Sciatic nerve (tissue), 2 donors: ENCODE measurements around the gene SMARCB1. TPM values are rescaled to one million over a fixed set of nuclear protein-coding genes. Genes with fewer than 3 reads are reported as not detected.

Experiments
- ATAC-seq: fragments of 200-7000 bp; cut with Tn5 transposase; one replicate; pipeline ENCODE4 v1.9.1; 2020; ENCODE audit warnings: mild to moderate bottlenecking, moderate library complexity
- DNase-seq: peaks from one replicate; pipeline ENCODE4 v3.0.0-alpha.2; 2020; ENCODE audit warnings: low spot score
- intact Hi-C: fragments of 100-400 bp; cut with DNase I; formaldehyde crosslinking; loops from one replicate; pipeline ENCODE4 v1.14.2; 2022
- total RNA-seq: library from RNA; stranded (reverse); fragmentation: NEBNext Ultra II Directional; extraction: Animal tissue kit (Norgen Biotek cat#: 25700); gene quantifications from one replicate; pipeline ENCODE4 v1.2.1, GENCODE V29; 2021
- donor health status: DM: no; HTN: no; CAD: no.
- donor health status: DM: no; HTN: no; CAD: no.

Gene SMARCB1
- total RNA-seq, 1 donor from 2014 or later: 56.2 TPM

GRCh38 chr22:23756891-23757290 lies 29.9 kb upstream of the SMARCB1 start:
- intact Hi-C loops: no loop called here
- ATAC-seq: no peak
- no peak for DNase-seq

- ATAC-seq: no peak
- intact Hi-C loops: no loop called here
- DNase-seq: no peak
Measured at GRCh38 chr22:23759566-23759965, 27.2 kb upstream of the SMARCB1 start.

DNA sequence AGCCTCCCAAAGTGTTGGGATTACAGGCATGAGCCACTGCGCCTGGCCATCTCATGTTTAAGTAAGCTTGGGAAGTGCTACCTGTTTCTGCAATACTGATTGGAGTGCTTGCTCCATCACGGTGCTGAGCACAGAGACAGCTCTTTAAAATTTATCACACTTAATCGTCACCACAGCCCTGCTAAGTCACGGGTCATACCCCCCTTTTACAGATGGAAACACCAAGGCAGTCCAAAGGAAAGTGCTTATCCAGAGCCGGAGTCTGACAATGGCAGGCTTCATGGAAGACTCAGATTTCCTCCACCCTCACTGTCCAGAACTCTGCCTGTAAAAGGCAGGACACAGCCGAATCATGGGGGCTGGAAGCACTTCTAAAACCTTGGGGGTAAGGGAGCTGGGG lies 26.7 kb upstream of the SMARCB1 start:
- no peak for DNase-seq
- ATAC-seq: no peak
- intact Hi-C loops: no loop called here

DNA sequence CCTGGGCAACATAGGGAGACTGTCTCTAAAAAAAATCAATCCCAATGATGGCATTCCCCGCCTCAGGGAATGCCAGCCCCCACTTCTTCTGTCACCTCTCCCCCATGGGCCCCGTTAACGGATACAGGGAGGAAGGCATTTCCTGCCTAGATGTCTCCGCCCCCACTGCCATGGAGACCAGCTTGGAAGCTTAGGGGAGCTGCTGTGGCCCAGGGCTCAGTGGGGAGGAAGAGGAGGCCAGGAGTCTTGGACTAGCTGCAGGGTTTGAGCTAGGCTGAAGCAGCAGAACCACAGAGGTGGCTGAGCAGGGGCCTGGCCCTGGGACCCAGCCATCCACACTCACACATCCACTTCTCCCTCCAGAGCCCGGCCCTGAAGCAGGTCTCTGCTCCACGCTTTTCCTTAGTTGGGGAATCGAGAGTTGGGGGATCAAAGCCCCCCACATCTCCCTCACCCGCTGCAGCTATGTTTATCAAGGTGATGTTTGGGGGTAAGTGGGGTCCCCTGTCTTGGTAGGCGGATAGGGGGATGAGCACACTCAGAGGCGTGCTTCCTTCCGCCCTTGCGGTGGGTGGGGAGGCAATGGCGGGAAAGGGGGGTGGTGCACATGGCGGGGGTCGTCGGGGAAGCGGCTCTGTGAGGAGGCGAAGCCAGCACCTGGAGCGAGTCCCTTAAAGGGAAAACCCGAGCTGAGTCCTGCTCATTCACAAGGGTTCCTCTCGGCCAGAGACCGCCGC lies 23.8 kb upstream of the SMARCB1 start, which contains the start of gene C22orf15:
C22orf15 (plus strand) TSS at position 149 of the 737 bp plus-strand sequence; CDS start at position 466, 317 bp downstream.
- DNase-seq: no peak
- no peak for ATAC-seq
- intact Hi-C loops: no loop called here

- intact Hi-C loops: no loop called here
- DNase-seq: peak; percentile 68
- no peak for ATAC-seq
Measured at GRCh38 chr22:23763579-23763945, 23.2 kb upstream of the SMARCB1 start.

DNA sequence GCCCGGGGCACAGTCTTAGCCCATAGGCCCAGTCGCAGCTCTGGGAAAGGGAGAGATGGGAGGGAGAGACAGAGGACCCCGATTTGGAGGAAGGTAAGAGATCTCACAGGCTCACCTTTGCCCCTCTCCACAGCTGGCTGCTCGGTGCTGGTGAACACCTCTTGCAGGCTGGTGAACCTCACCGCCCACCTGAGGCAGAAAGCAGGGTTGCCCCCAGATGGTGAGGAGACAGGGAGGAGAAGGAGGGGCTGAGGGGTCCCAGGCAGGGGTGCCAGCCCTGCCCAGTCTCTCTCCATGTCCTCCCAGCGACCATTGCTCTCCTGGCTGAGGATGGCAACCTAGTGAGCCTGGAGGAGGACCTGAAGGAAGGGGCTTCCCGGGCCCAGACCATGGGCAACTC lies 22.8 kb upstream of the SMARCB1 start:
- ATAC-seq: no peak
- intact Hi-C loops: no loop called here
- no peak for DNase-seq

DNA sequence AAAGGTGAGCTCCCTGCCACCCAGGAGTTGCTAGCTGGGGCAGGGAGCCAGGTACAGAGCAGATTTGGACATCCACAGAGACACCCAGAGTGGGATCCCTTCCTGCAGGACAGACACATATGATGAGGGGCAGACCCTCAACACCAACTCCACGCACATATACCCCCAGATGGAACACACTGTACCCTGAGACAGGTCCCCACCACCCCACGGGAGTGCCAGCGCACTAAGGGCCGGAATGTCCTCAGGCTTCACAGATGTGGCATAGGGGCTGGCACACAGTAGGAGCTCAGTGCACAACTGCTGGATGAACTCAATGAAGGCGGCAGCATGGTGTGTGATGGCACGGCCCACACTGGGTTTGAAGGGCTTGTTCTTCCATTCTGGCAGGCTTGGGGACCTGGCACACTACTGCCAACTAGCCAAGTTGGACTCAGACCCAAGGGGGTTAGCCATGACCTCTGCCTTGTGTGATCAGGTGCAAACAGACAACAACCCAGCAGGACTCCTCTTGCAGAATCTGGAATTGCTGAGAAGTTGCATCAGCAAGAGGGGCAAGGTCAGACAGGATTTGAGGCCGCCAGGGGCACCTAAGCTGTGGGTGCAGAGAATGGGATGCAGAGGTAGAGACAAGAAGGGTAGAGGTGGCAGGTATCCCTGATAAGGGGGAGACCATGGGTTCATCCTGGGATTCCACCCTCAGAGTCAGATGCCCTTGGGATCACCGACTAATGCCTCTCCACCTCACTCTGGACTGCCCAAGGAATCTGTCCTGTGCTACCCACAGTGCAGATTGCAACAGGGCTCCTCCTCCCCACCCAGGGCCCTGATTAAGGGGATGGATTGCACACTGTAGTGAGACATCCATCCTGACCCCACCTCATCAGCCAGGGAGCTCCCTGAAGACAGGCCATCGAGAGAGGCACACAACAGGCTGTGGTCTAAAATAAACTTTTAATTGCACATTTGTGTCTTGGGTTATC lies 21.6 kb upstream of the SMARCB1 start:
- ATAC-seq: no peak
- intact Hi-C loops: loop anchor here (5.0 kb wide), 1 partner anchor 82 kb away; no protein-coding TSS in a partner anchor
- no peak for DNase-seq

DNA sequence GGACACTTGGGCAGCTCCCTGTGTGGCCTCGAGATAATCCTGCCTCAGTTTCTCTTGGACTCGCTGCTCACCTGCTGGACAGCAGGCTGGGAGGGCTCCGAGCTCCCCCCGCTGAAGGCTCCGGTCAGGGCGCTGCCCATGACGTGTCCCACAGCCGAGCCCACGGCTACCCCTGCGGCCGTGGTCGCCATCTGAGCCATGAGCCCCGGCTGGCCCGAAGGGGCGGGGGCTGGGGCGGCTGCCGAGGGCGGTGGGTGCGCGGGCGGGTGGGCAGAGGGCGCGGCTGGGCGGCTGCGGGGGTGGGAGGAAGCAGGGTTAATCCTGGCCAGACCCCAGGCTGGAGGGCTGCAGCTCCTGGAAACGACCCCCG lies 19.5 kb upstream of the SMARCB1 start:
- DNase-seq (no peak), ATAC-seq (no peak)
- intact Hi-C loops: loop anchor here (5.0 kb wide), 1 partner anchor 80 kb away; no protein-coding TSS in a partner anchor

GRCh38 chr22:23767673-23768548 lies 18.9 kb upstream of the SMARCB1 start, which contains the start of gene CHCHD10:
Gene CHCHD10, minus strand, starts transcription at chr22:23767972. Its CDS starts 98 bp downstream, at chr22:23767874.
- ATAC-seq (peak; percentile 86), DNase-seq (peak; percentile 93)
- intact Hi-C loops: loop anchor here (5.0 kb wide), 1 partner anchor 79 kb away; no protein-coding TSS in a partner anchor

DNA sequence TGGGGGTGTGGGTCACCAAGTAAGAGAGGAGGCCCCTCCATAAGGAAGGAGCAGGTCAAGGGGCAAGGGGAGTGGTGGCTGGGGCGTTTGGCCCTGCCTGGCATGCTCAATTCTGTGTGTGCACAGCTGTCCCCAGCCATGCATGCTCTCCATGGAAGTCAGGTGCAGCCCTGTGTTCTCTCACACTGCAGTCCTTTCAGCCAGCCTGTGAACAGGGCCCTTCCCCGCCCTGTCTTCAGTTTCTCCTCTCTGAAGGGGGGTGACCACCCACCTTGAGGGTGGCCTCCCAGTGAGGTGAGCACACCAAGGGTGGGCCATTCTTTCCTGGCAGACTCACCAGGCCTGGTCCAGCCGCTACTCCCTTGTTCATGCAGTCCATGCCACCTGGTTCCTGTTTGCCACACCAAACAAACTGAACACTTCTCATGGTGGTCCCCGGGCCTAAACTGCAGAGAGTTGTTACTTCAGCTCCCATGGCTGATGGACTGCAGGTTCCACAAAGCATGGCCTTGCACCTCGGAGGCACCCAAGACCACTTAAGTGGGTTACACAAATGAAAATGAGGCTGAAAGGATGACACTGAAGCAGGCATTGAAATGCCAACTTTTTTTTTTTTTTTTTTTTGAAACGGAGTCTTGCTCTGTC lies 17.3 kb upstream of the SMARCB1 start:
- intact Hi-C loops: loop anchor here (5.0 kb wide), 1 partner anchor 78 kb away; no protein-coding TSS in a partner anchor
- ATAC-seq (no peak), DNase-seq (no peak)

DNA sequence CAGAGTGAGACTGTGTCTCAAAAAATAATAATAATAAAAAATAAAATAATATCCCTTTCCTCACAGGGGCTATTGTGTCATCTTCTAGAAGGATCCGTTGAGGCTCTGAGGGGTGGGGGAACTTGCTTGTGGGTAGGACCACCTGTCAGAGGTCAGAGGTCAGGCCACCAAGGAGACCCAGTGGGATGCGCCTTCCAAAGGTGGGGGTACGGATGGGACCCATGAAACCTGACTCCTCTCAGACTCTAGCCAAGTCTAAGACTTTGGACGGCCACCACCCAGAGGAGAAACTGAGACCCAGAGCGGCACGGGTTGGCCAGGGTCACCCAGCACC lies 14.5 kb upstream of the SMARCB1 start:
- no peak for DNase-seq
- intact Hi-C loops: no loop called here

DNA sequence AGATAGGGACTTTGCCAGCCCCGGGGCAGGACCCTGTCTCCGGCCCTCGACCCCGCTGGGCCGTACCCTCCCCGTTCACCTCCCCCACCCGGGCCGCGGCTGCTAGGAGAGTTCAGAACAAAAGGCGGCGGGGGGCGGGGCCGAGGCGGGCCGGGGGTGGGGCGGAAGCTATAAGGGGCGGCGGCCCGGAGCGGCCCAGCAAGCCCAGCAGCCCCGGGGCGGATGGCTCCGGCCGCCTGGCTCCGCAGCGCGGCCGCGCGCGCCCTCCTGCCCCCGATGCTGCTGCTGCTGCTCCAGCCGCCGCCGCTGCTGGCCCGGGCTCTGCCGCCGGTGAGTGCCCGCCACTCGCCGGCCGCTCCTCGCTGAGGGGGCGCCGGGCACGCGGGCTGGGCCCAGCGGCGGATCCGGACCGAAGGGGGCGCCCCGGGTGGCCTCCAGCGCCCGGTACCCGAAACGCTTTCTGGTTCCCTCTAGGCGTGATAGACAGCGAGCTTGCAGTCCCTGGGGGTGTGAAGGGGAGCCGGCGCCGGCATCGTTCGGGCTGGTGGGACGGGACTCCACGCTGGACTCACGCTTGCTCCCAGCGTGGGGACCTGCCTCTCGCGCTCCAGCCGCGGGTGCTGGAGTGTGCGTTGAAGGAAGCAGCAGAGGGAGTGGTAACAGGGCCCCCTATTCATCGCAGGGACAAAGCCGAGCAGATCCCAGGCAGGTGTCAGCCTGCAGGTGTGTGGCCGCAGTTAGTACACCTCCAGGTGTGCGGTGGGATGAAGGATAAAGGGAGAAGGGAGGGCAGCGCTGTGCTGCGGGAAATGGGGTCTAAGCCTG lies 13.9 kb upstream of the SMARCB1 start, which contains the start of gene MMP11:
MMP11 (plus strand) TSS at position 201 of the 825 bp plus-strand sequence; CDS start at position 223, 22 bp downstream.
- DNase-seq: peak; percentile 83
- peak; percentile 33 for ATAC-seq
- intact Hi-C loops: no loop called here

More for the DNA sequence above, 14.5 kb upstream of the SMARCB1 start:
- ATAC-seq: no peak

DNA sequence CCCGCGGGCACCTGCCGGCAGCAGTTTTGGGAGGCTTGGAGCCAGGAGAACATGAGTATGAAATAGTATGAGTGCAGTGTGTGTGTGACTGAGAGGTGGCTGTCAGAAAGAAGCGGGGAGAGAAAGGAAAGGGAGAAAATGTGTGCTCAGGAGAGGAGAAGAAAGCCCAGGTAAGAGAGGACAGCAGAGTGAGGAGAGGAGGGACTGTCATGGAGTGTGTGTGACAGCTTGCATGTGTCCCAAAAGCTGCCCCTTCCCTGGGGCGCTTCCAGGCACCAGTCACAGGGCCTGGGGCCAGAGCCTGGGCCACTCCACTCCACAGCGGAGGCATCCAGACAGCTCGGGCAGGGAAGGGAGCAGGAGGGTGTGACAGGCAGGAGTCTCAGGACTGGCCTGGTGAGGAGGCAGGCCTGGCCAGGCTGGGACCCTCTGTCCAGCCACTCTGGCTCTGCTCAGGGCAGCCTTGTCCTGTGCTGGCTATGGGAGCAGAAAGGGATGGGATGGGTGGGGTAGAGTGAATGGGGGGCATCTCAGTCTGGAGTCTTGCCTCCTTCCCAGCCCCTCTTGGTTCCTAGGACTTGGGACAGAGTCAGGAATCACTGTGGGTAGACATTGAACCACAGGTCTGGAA lies 13.2 kb upstream of the SMARCB1 start:
- DNase-seq (no peak), ATAC-seq (peak; percentile 18)
- intact Hi-C loops: no loop called here

GRCh38 chr22:23774114-23774921 lies 12.4 kb upstream of the SMARCB1 start:
- ATAC-seq: no peak
- DNase-seq: no peak
- intact Hi-C loops: no loop called here

DNA sequence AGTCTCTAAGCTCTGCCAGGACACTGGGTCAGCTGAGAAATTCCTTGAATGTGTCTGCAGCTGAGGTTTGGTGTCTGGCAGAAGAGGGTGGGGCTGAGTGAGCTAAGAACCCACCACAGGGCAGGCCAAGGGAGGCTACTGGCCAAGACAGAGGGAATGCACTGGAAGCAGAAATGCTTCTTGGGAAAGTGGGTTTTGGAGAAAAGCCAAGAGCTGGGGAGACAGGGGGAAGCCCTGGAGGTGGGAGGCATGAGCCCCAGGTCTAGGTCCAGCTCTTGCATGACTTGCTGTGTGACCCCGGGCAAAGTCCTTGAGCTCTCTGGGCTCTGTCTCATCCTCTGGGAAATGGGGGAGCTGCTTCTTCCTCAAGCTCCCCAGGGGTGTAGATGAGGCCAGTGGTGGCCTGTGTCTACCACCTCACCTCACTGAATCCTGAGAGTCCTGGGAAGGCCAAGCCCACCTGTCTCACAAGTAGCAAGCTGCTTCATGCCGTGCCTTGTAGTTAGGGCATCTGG lies 11.8 kb upstream of the SMARCB1 start:
- ATAC-seq: peak; percentile 44
- intact Hi-C loops: loop anchor here (5.0 kb wide), 1 partner anchor 62 kb away; the partner anchor contains the start of gene DERL3
- no peak for DNase-seq
